GM12892 (cell line): ENCODE results near the gene TBC1D5.

Experiments used
- POLR2A ChIP-seq: IDR thresholded peaks from 2 replicates; pipeline ENCODE4 v1.6.1; 2011; ENCODE audit warnings: low read depth, low read length, control low read depth
- POLR2AphosphoS5 ChIP-seq: IDR thresholded peaks from 2 replicates; pipeline ENCODE4 v1.6.1; 2011; ENCODE audit warnings: low read depth, low read length, control low read depth
- TAF1 ChIP-seq: IDR thresholded peaks from 2 replicates; pipeline ENCODE4 v1.6.1; 2011; ENCODE audit warnings: low read depth, mild to moderate bottlenecking, control low read depth, low read length, borderline replicate concordance

DNA sequence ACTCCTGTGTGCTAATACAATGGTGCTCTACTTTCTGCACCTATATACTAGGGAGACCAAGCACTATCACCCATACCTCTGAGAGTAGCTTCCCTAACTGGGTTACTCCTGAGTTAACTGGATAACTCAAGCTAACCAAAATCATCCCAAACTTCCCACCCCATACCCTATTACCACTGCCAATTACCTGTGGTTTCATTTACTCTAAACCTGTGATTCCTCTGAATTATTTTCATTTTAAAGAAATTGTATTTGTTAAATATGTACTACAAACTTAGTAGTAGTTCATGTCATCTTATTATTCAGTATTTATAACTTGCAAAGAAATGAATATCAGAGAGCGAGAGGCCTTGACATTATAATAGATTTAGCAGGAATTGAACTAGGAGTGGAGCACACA, 340.5 kb downstream of the TBC1D5 start:
- no peak for TF ChIP-seq POLR2A
- no peak for TF ChIP-seq TAF1
- no peak for TF ChIP-seq POLR2AphosphoS5
